Measurements from ENCODE around the gene HOMER2.

DNA sequence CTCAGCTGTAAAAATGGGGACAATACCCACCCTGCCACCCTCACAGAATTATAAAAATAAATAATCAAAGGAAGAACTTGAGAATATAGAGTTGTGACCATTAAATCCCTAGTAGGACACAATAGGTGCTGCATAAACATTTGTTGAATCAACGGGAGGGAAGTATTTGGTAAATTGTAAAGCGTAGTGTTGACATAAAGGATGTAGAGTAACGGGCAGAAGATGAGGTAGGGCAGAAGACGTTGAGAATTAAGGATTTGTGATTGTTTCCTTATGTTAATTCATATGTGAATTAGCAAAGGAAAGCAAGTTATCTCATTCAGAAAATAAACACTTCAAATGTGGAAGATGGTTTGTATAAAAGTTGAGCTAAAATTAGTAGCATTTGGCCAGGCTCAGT, 40.6 kb upstream of the HOMER2 start:
- no peak for TF ChIP-seq GATA3 (IDR thresholded peaks at IDR 0.05; ENCODE audit: low read depth, low read length)
- no peak for TF ChIP-seq GATA2 (IDR thresholded peaks at IDR 0.05; ENCODE audit: low read depth, low read length)
